HG02588 (cell line): Measurements from ENCODE around the gene C10orf105.

Source experiments
- ATAC-seq: cut with Tn5 transposase; IDR thresholded peaks from one replicate; pipeline ENCODE4 v1.9.1; 2021; ENCODE audit warnings: mild to moderate bottlenecking, moderate library complexity; ENCODE audit not compliant: unreplicated experiment

Gene C10orf105

DNA sequence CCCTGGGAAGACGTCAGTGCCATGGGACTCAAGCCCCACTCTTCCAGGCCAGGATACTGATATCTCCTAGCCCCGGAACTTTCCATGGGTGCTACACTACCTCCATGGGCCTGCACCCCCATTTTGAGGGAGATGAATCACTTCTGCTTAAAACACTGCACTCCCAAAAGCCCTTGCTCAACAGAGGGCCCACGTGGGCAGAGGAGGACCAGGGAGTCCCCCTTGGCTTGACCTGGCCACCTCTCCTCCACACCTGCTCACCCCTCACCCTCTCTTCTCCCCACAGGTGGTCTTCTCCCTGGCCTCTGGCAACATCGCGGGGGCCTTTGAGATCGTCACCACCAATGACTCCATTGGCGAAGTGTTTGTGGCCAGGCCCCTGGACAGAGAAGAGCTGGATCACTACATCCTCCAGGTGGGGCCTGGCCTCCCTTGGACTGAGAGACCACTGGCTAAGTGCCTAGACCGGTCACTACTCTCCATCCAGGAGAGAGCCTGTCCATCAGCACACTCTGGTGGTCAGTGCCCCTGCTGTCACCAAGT, 19.9 kb upstream of the C10orf105 start:
- ATAC-seq = no peak

DNA sequence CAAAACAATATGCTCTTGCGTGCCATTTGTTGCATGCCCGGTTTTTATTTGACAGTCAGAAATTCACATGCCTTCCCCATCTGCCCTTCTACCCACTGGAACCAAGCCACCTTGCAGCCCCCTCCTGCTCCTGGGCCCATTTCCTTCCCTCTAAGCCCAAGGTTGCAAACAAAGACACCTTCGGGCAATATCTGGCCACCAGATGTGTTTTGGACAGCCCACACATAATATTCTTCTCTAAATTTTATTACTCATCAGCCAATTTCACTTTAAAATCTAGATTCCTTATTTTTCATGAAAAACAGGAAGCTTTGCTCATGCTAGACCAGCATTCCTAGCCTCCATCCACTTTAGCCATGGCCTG, 18.2 kb upstream of the C10orf105 start:
- ATAC-seq = no peak

DNA sequence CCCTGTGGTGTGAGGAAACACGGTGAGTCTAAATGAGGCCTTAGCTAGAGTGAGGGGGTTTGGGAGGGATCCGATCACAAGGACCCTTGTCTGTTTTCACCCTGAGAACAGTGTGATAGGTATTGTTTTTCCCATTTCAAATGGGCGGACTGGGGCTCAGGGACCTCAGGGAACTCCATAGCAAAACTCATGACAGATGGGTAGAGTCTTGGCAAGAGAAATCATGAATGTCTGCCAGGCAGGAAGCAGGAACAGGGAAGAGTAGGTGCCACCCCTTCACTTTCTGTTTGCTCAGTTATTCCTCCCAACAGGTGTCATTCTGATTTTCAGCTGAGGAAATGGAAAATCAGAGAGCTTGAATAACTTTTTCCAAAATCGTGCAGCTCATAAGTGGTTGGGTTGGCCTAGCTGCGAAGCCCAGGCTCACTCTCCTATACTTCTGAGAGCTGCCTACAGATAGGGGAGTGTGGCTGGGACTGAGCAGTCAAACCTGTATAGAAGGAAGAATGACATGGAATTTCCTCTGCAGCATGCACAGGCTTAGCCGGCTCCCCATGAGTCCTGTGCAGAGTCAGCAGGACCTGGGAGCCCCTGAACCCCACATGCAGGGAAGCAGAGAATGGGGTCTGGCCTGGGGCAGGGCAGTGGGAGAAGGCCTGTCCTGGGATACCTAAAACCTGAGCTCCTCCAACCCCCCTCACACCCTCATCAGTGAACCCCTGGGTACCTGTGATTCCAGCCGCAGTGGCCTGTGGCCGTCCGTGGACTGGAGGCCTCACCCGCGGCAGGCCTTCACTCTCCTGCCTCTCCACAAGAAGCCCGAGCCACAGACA, 17.6 kb upstream of the C10orf105 start:
- ATAC-seq = no peak

DNA sequence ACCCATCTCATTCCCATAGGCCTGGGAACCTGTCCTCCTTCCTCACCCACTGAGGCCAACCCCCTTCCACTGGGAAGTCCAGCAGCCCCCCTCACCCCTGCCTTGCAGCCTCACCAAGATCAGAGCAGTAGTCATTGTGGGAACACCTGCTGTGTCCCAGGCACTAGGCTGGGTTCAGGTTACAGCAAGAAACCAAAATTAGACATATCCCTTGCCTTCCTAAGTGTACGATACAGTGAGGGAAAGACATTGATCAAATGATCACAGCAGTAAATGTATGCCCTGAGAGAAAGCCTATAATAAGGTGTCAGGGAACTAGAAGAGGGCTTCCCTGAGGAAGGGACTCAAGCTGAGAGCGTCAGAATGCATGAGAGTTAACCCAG, 17.0 kb upstream of the C10orf105 start:
- no peak for ATAC-seq

DNA sequence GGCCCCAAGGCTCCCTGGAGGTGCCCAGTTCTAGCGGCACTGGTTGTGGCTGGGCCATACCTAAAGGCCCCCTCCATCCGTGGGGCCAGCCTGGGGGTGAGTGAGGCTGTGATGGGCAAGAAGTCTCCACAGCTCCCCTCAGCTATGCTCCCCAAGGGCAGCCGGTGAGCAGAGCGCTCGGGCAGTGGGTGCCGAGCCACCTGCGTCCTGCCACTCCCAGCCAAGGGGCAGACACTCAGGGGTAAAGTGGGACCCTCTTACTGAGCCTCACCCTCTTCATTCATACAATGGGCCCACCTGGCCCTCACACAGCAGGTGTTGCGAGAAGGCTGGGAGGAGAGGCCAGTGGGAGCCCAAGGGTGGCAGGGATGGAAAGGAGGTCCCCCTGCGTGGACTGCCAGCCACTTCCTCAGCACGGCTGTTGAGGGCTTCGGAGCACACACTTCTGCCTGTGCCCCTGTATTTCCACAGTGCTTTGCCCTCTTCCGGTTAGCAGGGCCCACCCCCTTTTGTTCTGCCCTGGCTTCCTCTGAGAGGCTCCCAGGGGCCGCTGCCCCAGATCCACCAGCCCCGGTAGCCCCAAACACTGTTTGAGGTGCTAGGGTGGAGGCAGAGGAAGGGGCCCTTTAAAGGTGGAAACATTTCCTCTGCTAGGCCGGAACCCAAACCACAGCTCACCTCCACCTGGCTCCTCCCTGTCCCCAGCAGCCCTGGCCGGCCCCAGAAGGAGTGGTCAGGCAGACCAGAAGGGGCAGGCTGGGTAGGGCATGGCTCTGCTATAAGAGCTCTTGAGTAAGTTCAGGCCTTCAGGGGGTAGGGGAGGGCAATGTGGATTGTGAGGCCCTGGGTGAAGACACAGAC, 16.4 kb upstream of the C10orf105 start:
- ATAC-seq = no peak

DNA sequence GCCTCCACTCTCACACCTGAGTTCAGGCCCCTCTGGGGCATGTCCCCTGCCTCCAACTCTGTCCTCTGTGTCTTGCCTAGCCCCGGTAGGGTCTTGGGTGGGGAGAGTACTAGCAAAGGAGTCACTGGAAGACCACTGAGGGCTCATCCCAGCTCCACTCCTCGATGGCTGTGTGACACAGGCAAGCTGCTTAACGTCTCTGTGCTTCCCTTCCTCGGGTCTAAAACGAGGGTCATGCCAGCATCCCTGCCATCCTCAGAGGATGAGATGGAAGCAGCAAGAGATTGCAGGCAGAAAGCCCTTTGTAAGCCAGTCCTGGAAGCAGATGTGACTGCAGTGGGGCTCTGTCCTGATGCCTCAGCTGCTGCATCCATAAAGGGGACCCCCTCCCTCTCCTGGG, 15.2 kb upstream of the C10orf105 start:
- no peak for ATAC-seq

DNA sequence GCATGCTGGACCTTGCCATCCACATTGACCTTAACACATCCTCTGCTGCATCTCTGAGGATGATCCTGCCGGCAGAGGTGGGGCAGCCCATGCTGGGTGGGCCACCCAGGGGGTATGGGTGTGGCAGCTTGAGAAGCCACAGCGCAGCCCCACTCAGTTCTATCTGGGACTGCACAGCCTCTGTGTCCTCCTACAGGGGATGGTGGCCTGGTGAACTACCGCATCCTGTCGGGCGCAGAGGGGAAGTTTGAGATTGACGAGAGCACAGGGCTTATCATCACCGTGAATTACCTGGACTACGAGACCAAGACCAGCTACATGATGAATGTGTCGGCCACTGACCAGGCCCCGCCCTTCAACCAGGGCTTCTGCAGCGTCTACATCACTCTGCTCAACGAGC, 12.2 kb upstream of the C10orf105 start:
- no peak for ATAC-seq

DNA sequence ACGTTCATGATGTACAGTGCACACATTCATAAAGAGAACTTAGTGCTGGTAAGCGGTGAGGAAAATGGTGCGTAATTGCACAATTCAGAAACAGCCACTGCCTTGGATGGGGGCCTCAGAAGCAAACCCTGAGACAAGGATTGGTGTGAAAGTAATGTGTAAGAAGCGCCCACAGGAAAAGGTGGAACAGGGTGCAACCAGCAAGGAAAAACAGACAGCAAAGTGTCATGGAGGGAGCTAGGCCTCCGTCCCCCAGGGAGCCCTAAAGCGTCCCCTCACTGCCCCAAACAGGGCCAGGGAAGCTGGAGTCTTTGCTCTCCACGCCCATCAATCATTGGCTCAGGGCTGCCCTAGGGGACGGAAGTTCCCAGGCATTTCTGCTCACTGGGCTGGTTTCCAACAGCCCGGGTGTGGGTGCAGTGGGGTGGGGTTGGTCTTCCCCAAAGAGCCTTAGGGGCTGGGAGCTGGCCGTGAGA, 9.6 kb upstream of the C10orf105 start:
- no peak for ATAC-seq

DNA sequence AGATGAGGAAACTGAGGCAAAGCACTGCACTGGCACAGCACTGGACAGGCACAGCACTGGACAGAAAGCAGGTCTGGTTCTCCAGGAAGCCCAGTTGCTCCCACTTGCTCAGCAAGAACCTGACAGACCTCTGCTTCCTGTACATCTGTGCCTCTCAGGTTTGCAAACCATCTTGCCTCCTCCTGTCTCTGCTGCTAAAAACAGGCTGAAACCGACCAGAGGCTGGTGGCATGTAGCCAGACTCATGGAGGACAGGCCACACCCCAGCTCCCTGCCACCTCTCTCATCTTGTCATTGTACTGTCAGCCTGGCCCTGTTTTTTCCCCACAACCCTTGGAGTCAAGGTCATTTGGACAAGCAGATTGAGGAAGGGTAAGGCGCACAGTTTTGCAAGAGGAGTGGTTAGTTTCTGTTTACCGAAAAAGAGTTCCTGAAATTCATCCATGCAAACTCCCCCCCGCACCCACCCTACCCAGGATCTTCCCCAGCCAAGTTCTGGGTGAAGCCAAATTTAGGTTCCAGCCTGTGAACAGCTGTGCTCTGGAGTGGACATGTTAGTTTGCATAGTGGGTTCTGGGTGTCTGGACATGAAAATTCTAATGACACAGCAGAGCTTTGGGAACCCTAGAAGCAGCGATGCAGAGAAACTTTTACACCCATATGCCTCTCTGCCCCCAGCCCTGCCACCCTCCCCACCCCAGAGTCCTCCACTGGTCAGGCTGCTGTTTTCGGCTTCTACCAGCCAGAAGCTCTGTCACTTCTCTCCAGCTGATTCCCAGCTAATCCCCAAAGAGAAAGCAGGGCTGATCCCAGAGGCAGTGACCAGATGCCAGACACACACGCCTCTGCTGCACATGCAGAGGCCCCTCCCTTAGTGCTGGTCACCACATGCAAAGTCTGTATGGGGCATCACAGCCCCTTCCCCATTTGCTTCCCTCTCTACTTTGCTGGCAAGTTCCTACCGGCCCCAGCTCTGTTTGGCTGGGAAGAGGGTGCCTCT, 8.5 kb upstream of the C10orf105 start:
- peak; percentile 54 for ATAC-seq

DNA sequence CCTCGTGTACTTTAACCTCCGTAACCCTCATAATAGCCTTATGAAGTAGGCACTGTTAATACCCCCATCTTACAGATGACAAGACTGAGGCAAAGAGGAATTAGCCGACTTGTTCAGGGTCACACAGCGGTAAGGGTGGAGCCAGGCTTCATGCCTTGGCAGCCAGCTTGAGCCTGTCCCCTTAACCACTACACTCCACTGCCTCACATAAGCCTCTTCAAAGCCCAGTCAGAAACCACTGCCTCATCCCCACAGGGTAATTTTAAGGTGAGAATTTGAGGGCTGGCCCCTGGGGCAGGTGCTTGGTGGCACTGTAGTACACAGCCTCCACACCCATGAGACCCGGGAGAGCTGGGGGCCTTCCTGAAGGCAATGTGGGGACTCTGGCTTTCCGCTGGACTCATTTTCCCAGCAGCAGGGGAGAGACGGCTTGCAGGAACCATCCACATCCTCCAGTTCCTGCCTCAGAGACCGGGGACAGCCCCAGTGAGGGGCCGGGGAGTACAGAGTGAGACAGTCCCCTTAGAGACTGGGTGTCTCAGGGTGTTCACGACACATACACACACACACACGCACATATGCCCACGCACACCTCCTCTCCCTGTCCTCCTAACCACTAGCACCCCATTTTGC, 7.6 kb upstream of the C10orf105 start:
- peak; percentile 46 for ATAC-seq

DNA sequence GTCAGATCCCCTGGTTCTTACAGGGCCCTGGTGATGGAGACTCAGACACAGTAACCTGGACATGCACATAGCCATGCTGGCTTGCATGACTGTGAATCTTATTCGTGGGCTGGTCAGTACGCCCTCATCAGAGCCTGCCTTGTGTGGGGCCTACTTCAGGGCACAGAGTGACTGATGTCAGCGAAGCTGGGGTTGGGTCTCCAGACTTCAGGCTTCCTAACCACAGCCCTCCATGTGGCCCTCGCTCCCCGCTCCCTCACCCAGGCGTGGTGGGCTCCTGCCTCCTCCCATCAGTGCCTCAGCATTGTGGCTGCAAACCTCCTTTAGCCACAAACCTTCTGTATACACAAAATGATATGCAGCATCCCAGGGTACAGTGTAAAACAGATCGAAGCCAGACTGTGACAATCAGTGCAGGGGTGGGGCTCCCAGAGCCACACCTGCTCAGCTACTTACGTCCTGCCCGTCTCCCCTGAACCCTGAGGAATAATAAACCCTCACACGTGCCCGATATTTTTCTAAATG, 7.1 kb upstream of the C10orf105 start:
- no peak for ATAC-seq

DNA sequence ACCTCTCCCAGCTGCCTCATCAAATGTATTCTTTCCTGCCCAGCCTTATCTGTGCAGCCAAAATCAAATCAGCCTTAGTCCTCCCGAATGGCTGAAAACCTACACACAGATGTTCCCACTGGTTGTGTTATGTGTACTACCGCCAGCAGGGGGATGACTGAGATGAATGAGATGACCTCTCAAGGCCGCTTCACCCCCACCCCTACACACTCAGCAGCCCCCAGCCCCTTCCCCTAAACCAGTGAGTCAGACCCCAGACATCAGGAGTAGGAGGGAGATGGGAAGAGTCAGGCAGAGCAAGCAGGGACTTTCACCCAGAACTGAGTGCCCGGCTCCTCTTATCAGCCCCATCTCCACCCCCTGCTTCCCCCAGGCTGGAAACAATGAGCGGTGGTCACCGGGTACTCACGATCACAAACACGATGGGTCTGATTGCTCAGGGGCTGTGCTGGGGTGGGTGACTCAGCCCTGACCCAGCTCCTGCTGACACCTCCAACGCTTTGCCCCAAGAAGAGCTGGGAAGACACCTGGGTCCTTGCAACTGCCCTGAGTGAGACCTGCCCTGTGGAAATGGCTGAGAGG, 6.5 kb upstream of the C10orf105 start:
- ATAC-seq = no peak

DNA sequence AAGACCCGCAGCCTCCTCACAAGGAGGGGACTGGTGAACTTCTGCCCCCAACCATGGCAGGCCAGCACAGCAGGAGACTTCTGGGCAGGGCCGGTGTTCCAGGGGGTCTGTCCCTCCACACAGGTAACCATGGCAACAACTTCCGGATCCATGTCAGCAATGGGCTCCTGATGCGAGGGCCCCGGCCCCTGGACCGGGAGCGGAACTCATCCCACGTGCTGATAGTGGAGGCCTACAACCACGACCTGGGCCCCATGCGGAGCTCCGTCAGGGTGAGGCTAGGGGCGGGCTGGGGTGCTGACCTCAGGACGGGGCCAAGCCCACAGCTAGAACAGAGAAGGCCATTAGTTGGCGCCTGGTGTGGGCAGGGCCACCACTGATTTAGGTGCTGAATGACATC, 5.7 kb upstream of the C10orf105 start:
- no peak for ATAC-seq

DNA sequence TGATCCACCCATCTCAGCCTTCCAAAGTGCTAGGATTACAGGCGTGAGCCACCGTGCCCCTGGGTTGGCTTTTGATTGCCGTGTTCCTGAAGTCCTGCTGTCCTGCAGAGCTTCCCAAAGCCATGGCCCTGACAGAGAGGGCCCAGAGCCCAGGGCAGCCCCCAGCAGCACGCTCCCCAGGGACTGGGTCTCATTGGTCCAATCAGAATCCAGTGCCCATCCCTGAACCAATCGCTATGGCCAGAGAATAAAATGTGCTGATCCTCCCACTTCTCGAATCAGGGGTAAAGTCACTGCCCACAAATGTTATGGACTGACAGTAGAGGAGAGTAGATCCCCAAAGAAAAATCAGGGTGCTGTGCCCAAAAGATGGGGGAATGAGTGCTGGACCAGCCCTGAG, 5.0 kb upstream of the C10orf105 start:
- no peak for ATAC-seq

DNA sequence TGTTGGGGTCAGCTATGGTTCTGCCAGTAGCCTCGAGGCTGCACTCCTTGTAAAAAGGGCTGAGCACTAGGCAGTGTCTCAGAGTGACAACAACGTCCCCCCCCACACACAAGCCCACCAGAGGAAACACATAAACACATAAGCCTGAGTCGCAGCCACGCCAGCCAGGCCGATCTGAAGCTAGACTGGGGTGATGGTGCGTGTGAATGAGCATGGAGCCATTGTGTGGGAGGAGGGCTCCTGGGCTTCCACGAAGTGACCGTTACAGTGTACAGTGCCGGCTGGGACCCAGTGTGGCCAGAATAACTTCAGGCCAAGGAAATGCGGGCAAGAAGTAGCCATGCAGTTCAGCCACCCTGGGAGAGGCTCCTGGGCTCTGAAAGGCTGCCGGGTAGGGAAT, 3.7 kb upstream of the C10orf105 start:
- ATAC-seq = no peak

DNA sequence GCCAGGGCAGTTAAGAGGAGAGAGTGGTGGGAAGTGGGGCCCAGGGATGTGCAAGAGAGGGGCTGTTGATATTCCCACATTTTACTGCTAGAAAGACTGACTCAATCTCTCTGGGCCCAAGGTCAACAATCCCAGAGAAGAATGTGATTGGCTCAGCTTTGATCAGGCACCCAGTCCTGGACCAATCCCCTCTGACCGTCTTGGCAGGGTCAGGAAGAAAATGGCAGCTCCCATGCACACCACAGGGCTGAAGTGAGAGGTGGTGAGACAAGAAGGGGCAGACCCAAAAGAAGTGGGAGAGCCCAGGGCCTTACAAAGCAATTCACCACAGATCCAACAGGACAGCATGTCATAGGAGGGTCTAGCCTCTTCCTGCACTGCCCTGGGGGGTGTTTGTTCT, 3.3 kb upstream of the C10orf105 start:
- ATAC-seq = no peak

DNA sequence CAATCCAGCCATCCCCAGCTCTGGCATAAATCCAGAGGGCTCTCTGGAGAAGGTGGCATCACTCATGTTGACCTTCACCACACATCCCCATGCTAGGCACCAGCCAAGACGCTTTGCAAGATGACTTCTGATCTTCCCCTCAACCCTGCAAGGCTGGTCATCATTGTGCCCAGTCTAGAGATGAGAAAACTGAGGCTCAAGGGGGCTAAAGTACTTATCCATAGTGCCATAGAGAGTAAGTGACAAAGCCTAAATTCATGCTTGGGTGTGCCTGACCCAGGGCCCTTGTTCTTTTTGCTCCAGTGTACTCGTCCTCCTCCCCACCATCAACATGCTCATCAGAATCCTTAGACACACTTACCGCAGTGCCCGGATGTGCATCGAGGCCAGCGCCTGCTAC, 1.7 kb upstream of the C10orf105 start:
- ATAC-seq = no peak

DNA sequence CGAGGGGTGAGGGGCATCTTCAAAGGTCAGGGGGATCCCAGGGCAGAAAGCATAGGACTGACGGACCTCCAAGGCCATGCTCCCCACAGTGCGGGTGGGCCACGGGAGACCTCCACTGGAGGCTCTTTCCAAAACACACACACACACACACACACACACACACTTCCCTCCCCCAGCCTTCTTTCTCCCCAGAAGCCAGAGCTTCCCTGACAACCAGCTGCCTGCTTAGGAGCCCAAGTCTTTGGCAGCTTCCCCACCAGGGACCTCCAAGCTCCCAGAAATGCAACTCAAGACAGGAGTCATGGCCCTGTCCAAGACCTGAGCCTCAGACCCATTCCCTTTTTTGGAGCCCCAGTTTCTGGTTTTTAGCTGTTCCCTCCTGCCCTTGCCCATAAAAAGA, 710 bp upstream of the C10orf105 start:
- ATAC-seq = no peak

DNA sequence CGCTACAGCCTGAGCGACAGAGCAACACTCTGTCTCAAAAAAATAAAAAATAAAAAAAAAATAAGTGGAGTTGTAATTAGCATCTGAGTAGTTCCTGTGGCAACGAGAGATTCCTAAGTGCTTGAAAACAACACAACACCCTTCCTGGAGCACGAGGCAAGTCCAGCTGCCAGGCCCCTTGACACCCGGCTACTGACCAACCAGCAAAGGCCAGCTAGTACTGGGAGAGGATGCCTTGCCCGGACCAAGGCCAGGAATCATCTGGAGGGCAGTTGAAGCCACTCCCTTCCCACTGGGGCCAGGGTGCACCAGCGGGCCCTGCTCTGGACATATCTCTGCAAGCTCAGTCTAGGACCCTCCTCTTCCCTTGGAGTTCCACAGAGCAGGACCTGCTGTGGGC, 536 bp downstream of the C10orf105 start:
- ATAC-seq = no peak
